H4 (cell line): ENCODE results near the gene NR3C2. TPM values are rescaled to one million over a fixed set of nuclear protein-coding genes. Genes with fewer than 3 reads are reported as not detected.

ENCODE experiments used
- DNase-seq: peaks from one replicate; pipeline ENCODE4 v3.0.0-alpha.2; 2015; ENCODE audit warnings: low spot score
- total RNA-seq: library from RNA; depleted of rRNA; stranded (reverse); fragments of >200 nt; shearing (Covaris generic); gene quantifications from 2 replicates; pipeline ENCODE4 v1.2.3, GENCODE V29; 2014; rRNA removed

NR3C2 gene
- total RNA-seq = 1.2 and 1.9 TPM in 2 replicates

- peak; percentile 97 for DNase-seq
Measured at GRCh38 chr4:148441986-148442831, at the start of gene NR3C2. Gene NR3C2, minus strand, starts transcription at chr4:148442414.

- peak; percentile 7 for DNase-seq
Measured at GRCh38 chr4:148487181-148487580, 45.0 kb upstream of the NR3C2 start.

DNA sequence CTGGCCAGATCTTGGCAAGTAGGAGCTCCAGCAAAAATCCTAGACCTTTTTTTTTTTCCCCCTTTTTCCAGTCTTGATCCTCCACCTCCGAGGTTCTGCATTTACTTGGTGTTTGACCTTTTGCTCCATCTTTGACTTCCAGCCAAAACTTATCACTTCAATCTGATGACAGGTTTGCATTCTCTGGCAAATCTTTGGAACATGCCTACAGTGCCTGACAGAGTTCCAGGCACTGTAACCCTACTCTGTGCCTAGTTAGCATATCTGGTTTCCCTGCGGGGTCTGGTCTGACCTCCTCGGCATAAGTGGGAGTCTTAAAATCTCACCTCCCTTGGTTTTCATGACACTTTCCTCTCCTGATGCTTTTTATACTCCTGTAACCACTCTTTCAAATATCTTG is 39.4 kb upstream of the NR3C2 start:
- no peak for DNase-seq

DNA sequence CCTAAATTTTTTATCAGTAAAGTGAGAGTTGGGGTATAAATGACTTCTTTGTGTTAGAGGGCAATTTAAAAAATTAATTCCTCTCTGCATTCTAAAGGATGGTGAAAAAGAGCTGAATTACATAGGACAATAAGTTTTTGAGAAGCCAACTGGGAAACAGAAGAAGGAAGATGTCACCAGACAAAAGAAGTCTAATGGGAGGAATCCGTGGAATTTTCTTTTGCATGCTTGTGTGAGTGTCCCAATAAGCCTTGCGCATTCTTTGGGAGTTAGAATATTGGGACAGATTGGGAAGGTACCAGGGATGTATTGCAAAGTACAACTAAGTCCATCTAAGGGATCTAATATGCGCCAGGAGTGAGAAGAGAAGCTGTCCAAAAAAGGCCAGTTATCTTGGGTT is 35.1 kb upstream of the NR3C2 start:
- no peak for DNase-seq

DNA sequence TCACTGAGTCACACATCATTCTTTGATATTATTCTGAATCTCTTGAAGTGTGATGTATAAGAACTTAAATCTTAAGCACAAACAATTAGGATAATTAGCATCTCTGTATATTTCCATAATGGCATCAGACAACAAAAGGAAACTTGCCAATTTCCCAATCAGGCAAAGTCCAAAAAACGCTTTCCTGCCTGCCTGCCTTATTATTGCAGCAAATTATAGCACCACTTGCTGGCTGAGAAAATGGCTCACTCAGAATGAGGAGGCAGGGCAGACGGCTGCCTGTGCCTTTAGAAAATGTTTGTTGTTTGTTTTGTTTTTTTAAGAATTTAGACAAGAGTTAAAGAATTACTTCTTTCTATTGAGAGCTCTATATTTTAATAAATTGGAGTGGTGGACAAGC is 27.7 kb upstream of the NR3C2 start:
- DNase-seq = no peak

- DNase-seq = no peak
Measured at GRCh38 chr4:148454835-148455234, 12.6 kb upstream of the NR3C2 start.

- DNase-seq = no peak
Measured at GRCh38 chr4:148453833-148454232, 11.6 kb upstream of the NR3C2 start.

DNA sequence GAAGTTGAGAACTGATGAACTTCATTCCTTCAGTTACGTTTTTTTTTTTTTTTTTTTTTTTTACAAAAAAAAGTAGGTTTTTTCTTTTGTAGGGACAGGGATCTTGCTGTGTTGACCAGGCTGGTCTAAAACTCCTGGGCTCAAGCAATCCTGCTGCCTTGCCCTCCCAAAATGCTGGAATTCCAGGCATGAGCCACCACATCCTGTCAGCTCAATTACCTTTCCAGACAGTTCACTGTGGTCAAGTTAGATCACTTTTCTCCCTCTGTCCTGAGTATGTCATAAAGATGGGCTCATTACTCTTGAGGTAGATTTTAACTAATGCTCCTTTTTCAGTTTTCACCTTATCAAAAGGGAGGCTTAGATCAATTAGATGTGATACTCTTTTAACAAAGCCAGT is 10.8 kb upstream of the NR3C2 start:
- DNase-seq = no peak

- DNase-seq = no peak
Measured at GRCh38 chr4:148449921-148450320, 7.7 kb upstream of the NR3C2 start.

- no peak for DNase-seq
Measured at GRCh38 chr4:148448141-148448540, 5.9 kb upstream of the NR3C2 start.

DNA sequence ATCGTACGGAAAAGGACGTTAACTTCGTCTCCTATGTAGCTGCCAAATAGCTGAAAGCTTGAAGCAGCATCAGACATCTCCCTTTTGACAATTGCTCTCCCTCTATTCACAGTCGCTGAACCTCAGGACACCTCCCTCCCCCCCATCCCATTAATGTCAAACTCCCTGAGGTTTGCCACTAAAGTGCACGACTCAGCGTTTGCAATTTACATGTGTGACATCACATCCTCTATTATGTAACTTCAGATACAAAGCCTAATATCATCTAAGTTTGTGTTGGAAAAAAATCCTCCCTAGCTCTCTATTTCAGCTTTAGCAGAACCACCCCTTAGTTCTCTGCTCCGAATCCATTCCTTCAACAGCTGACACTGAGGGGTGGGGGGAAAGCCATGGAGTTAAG is 5.5 kb upstream of the NR3C2 start:
- peak; percentile 32 for DNase-seq

DNA sequence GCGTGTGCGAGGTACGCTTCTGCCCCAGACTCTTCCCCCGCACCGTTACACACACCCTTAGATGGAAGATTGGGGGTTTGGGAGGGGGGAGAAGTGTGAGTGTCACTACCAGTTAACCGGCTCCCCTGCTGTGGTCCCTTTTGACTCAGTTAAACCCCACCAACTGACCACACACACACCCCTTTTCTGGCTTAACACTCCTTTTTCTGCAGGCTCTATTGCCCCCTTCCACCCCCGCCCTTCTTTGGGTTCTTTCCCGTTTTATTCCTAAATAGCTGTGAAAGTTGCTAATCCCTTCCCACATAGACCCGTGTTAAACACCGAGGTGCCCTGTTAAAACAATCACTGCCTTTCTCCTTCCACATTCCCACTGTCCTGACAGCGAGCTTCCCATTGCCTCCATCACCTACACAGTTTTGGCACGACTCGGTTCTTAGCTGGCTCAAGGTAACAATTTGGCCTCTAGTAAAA is 3.7 kb upstream of the NR3C2 start:
- no peak for DNase-seq

DNA sequence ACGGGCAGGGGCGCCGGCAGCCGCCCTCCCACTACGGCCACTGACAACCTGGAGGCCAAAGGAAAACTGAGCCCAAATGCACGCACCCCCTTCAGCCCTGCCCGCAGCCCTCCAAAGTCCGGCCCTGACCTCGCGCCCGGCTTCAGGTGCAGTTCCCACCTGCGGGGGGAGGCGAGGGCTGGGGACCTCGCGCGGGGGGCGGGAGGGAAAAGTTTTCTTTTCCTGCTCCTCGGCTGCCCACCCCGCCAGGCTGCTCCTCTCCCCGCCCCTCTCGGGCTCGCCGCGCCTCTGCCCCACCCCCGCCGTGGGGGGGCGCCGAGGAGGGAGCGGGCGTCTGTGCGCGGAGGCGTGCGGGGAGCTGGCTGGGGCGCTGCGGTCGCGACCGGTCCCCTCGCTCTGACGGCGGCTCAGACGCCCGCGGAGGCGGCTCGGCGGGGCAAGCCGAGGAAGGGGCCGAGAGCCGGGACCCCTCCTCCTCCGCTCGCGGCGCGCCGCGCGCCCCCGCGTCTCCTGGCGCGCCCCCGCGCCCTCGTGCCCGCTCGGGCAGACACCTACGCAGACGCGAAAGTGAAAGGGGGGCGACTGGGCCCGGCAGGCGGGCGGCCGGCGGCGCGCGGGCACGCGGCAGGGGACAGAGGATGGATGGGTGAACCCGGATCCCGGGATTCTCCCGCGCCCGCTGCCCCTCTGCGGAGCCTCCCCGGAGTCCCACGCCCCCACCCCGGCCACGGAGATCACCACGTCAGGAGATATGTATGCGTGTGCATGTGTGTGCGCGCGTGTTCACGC is 3.1 kb upstream of the NR3C2 start:
- DNase-seq = no peak

- no peak for DNase-seq
Measured at GRCh38 chr4:148444296-148445070, 2.3 kb upstream of the NR3C2 start.

DNA sequence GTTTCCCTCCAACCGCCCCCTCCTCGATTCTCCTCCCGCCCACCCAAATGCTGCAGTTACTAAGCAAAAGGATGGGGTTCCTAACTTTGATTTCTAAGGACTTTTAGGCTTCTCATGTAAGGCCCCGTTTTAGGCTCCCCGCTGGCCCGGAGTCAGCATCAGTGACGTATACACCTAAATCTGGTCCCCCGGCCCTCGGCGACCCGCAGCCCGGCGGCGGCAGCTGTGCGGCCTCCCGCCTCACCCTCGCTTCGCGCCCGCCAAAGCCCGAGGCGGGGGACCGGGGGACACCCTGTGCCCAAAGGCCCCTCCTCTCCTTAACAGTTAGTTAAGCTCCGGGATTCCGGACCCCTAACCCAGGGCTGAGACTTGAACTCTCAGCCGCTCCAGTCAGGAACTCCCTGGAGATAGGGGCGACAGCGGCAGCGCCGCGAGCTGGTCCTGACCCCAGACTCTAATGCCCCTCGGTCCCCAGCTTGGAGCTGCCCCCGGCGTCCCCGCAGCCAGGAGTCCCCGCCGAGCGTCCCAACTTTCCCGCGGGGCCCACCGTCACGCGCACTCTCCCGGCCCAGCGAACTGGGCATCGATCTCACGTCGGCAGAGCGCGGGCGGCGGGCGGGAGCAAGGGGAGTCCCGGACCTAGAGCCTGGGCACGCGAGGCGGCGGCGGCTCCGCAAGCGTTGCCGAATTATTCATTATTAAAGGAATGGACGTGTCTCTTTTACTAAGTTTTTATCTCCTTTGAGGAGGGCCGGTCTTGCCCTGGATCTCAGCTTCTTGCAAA is 1.5 kb upstream of the NR3C2 start:
- no peak for DNase-seq

DNA sequence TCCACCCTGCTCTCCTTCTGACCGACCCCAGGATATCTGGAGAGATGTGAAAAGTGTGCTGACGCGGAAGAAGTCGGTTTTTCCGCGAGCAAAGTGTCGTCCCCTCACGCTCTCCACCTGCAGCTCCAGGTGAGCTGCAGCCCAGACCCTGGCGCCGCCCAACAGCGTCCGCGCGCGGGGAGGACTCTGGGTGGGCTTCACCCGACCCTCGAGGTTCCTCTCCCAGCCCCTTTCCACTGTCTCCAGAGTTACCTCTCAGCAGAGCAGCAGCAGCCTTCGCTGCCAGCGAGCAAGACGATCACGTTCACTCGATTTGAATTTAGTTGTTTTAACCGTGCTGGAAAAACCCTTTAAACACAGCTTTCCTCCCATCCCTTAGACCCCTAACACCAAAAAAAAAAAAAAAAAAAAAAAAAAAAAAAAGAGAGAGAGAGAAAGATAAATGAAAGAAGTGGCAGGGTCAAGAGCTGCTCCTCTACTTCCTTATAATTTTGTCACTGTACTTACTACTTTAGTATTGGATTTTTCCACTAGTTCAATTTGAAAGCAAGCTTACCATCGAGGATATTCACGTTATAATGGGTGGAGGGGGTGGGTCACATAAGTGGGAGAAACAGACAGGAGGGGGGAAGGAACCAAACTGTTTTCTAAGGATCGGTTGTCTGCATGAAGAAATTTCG is 758 bp upstream of the NR3C2 start:
- no peak for DNase-seq

- DNase-seq = no peak
Measured at GRCh38 chr4:148441624-148441985, 609 bp downstream of the NR3C2 start.

GRCh38 chr4:148438047-148438446 is 4.2 kb downstream of the NR3C2 start:
- no peak for DNase-seq

- DNase-seq = no peak
Measured at GRCh38 chr4:148437439-148437838, 4.8 kb downstream of the NR3C2 start.

DNA sequence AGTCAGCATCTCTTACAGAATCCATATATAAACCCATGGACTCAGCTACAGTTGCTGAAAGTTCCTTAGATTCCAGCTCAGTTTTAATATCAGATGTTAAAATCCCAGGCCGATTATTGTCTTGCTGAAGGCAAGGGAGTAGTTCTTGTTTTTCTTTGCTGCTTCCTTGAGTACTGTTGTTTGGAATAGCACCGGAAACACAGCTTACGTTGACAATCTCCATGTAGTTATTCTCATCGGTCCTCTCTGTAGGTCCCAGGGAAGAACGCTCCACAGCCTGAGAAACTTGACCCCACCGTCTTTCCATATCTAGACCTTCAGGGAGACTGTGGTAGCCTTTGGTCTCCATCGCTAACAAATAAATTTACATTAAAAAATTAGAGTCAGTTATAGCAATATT is 5.7 kb downstream of the NR3C2 start:
- no peak for DNase-seq
